Kidney capillary endothelial cell (primary cell): ENCODE measurements around the gene MOB4.

Experiments used
- DNase-seq: peaks from one replicate; pipeline ENCODE4 v3.0.0-alpha.2; 2018; ENCODE audit warnings: low spot score

MOB4 gene

DNA sequence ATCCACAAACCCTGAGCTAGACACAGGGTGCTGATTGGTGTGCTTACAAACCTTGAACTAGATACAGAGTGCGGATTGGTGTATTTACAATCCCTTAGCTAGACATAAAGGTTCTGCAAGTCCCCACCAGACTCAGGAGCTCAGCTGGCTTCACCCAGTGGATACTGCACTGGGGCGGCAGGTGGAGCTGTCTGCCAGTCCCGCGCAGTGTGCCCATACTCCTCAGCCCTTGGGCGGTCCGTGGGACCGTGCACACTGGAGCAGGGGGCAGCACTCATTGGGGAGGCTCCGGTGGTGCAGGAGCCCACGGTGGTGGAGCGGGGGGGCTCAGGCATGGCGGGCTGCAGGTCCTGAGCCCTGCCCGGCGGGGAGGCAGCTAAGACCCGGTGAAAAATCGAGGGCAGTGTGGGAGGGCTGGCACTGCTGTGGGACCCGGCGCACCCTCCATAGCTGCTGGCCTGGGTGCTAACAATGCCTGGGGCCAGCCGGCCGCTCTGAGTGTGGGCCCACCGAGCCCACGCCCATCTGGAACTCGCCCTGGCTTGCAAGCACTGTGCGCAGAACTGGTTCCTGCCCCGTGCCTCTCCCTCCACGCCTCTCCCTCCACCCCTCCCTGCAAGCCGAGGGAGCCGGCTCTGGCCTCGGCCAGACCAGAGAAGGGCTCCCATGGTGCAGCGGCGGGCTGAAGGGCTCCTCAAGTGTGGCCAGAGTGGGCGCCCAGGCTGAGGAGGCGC is 75.6 kb downstream of the MOB4 start:
- no peak for DNase-seq

DNA sequence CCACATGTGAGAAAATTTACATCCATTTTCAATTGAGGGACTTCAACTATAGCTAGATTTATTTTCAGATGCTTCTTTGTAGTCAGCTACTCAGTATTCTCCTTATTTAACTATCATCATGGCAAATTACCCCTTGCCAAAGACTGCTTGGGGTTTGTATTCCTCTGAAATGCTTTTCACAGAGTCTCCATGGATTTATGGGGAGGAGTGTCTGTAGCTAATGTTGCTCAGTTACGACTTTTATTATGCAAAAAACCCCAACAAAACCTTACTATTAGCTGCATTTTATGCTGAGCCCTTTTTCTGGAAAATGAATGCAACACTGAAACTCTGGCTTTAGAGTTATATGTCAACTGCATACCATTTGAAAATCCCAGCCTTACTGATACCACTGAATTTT is 80.9 kb downstream of the MOB4 start:
- no peak for DNase-seq

DNA sequence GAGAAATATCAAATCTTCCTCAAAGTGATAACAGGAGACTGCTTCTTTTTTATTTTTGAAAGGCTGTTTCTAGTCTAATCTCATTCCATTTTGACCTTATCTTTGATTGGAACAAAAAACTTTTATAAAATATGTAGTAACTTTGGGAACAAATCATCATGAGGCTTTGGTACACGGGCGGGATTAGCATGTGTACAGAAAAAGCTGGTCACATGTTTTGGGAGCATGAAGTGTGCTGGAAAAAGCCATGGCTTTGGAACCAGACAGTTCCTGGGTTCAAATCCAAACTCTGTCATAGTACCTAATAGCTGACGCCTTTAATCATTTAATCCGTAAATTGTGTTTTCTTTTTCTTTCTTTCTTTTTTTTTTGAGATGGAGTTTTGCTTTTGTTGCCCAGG is 81.3 kb downstream of the MOB4 start:
- no peak for DNase-seq

- no peak for DNase-seq
Measured at GRCh38 chr2:197598450-197598849, 82.6 kb downstream of the MOB4 start.

GRCh38 chr2:197599285-197599965 is 83.6 kb downstream of the MOB4 start:
- no peak for DNase-seq

DNA sequence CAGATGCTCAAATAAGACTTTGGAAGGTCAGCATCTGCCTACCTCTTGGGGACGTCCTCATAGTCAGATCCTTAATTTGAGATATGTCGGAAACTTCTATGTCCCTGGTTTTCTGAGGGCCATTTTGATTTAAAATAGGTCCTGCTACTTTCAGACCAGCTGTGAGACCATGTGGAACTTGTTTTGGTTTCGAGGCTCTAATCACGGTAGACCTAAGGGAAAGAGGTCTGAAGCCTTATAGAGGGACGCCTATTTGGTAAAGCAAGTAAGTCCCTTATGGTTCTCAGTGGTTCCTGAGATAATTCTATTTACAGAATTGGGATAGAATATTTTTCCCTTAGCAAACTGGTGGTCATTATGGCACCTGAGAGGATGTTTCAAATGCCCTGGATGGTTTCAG is 84.4 kb downstream of the MOB4 start:
- no peak for DNase-seq

DNA sequence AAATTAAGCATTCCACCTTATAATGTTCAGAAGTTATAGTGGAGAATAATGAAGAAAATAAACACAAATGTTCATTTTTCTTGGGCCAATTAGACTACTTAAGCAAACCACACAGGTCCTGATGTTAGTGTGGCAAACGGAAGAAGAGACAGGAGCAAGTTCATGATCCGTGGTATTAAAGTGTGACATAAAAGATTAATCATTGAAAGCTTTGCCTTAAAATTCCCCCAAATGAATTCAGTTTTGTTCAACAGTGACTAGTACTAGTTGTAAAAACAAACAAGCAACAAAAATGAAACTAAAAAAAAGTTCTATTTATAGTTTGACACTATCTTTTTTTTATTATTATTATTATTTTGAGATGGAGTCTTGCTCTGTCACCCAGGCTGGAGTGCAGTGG is 85.9 kb downstream of the MOB4 start:
- DNase-seq = no peak
